Measurements from ENCODE around the gene DKK3.

- no peak for TF ChIP-seq POLR2A (IDR thresholded peaks at IDR 0.05; ENCODE audit: low read length)
- no peak for TF ChIP-seq GATA1 (IDR thresholded peaks at IDR 0.05; ENCODE audit: low read depth, low read length)
Observed at GRCh38 chr11:12017865-12018453, 9.5 kb upstream of the DKK3 start.
